HepG2 (cell line): ENCODE results near the gene TLCD3B. TPM values are rescaled to one million over a fixed set of nuclear protein-coding genes. Genes with fewer than 3 reads are reported as not detected.

Experiments
- FOXP1 ChIP-seq, 2 experiments: fragments of 450-650 bp in 1 of 2; IDR thresholded peaks; 2 replicates each; pipeline ENCODE4 v1.6.1; 2017 to 2018; ENCODE audit warnings: antibody characterized with exemption in 1 of 2
- HNF4A ChIP-seq: sonication (generic); formaldehyde crosslinking; IDR thresholded peaks from 2 replicates; pipeline ENCODE4 v1.4.0; 2020; ENCODE audit warnings: missing genetic modification reagents
- KDM2A ChIP-seq: sonication (generic); formaldehyde crosslinking; IDR thresholded peaks from 2 replicates; pipeline ENCODE4 v1.4.0; 2020; ENCODE audit warnings: low read depth, missing genetic modification reagents, borderline replicate concordance
- MBD4 ChIP-seq: IDR thresholded peaks from 2 replicates; pipeline ENCODE4 v1.6.1; 2012; ENCODE audit warnings: low read length, inconsistent platforms, borderline replicate concordance
- NFE2L2 ChIP-seq: fragments of 150-350 bp; IDR thresholded peaks from 2 replicates; pipeline ENCODE4 v1.6.1; 2014; ENCODE audit warnings: low read length
- REL ChIP-seq: sonication (generic); formaldehyde crosslinking; conservative IDR thresholded peaks from 2 replicates; pipeline ENCODE4 v1.8.0; 2022; ENCODE audit warnings: mild to moderate bottlenecking, missing genetic modification reagents, moderate library complexity
- SAP130 ChIP-seq: IDR thresholded peaks from 2 replicates; pipeline ENCODE4 v1.6.1; 2016; ENCODE audit warnings: low read depth
- THAP11 ChIP-seq: IDR thresholded peaks from 2 replicates; pipeline ENCODE4 v1.6.1; 2016; ENCODE audit warnings: missing biosample characterization, missing genetic modification reagents
- ZNF253 ChIP-seq: sonication (generic); formaldehyde crosslinking; IDR thresholded peaks from 2 replicates; pipeline ENCODE4 v1.8.0; 2022; ENCODE audit warnings: mild to moderate bottlenecking, missing genetic modification reagents, borderline replicate concordance
- ZNF337 ChIP-seq: sonication (generic); formaldehyde crosslinking; IDR thresholded peaks from 2 replicates; pipeline ENCODE4 v1.5.1; 2020; ENCODE audit warnings: missing genetic modification reagents, low read depth, mild to moderate bottlenecking, borderline replicate concordance
- ZNF552 ChIP-seq: sonication (generic); formaldehyde crosslinking; IDR thresholded peaks from 2 replicates; pipeline ENCODE4 v1.9.0; 2022; ENCODE audit warnings: missing genetic modification reagents, mild to moderate bottlenecking, borderline replicate concordance
- ZNF703 ChIP-seq: sonication (generic); formaldehyde crosslinking; IDR thresholded peaks from 2 replicates; pipeline ENCODE4 v1.5.1; 2020; ENCODE audit warnings: missing genetic modification reagents, mild to moderate bottlenecking, moderate library complexity, borderline replicate concordance
- ZNF781 ChIP-seq: sonication (generic); formaldehyde crosslinking; IDR thresholded peaks from 2 replicates; pipeline ENCODE4 v1.5.1; 2020; ENCODE audit warnings: borderline replicate concordance, mild to moderate bottlenecking, missing genetic modification reagents; ENCODE audit errors: not compliant biosample characterization
- ZNF816 ChIP-seq: sonication (generic); formaldehyde crosslinking; IDR thresholded peaks from 2 replicates; pipeline ENCODE4 v1.8.0; 2022; ENCODE audit warnings: missing genetic modification reagents, mild to moderate bottlenecking, borderline replicate concordance
- ZNF878 ChIP-seq: sonication (generic); formaldehyde crosslinking; IDR thresholded peaks from 2 replicates; pipeline ENCODE4 v1.8.1; 2023; ENCODE audit warnings: mild to moderate bottlenecking, missing genetic modification reagents, moderate library complexity
- polyA plus RNA-seq, 8 experiments: library from polyadenylated mRNA; depleted of rRNA in 3 of 8; stranded (reverse) in 7 of 8; unstranded in 1 of 8; fragments of >200 nt; fragmentation: Illumina TruSeq in 4 of 8; extraction: Trizol in 4 of 8; gene quantifications; 2 replicates each; pipeline versions ENCODE4 v1.2.1 to v1.2.3, GENCODE V29; 2011 to 2016; ENCODE audit warnings: low read depth in 4 of 8, missing spikeins in 1 of 8, mixed read lengths in 1 of 8; ENCODE audit not compliant: insufficient read depth in 1 of 8
- total RNA-seq, 5 experiments: library from RNA; depleted of rRNA; stranded (reverse); fragments of >200 nt; fragmentation: Illumina TruSeq; extraction: Trizol; gene quantifications; 2 replicates each; pipeline ENCODE4 v1.2.3, GENCODE V29; 2016; ENCODE audit warnings: low read depth in 1 of 5
- TF ChIP-seq, protein P1 (sequence below): sonication (generic); formaldehyde crosslinking; IDR thresholded peaks from 2 replicates; pipeline ENCODE4 v1.5.0; 2020; ENCODE audit warnings: mild to moderate bottlenecking, missing genetic modification reagents
- TF ChIP-seq, protein P2 (sequence below), 2 experiments: IDR thresholded peaks; 2 replicates each; pipeline ENCODE4 v1.6.1; 2011 to 2012; ENCODE audit warnings: low read length in 2 of 2, borderline replicate concordance in 1 of 2, low read depth in 1 of 2, mild to moderate bottlenecking in 1 of 2, moderate library complexity in 1 of 2
- TF ChIP-seq, protein P3 (sequence below): sonication (generic); formaldehyde crosslinking; IDR thresholded peaks from 2 replicates; pipeline ENCODE4 v1.4.0; 2020; ENCODE audit warnings: mild to moderate bottlenecking, low read depth, missing genetic modification reagents
- TF ChIP-seq, protein P4 (sequence below): sonication (generic); formaldehyde crosslinking; IDR thresholded peaks from 2 replicates; pipeline ENCODE4 v1.8.0; 2022; ENCODE audit warnings: missing genetic modification reagents, low read depth, mild to moderate bottlenecking, borderline replicate concordance
- TF ChIP-seq, protein P5 (sequence below): sonication (generic); formaldehyde crosslinking; IDR thresholded peaks from 2 replicates; pipeline ENCODE4 v1.4.0; 2020; ENCODE audit warnings: missing genetic modification reagents

Gene TLCD3B
- total and polyA plus RNA-seq, 2 of the 13 experiments (the other 11 are each of a cell fraction or from before 2014, with no cell fraction given): not detected

DNA sequence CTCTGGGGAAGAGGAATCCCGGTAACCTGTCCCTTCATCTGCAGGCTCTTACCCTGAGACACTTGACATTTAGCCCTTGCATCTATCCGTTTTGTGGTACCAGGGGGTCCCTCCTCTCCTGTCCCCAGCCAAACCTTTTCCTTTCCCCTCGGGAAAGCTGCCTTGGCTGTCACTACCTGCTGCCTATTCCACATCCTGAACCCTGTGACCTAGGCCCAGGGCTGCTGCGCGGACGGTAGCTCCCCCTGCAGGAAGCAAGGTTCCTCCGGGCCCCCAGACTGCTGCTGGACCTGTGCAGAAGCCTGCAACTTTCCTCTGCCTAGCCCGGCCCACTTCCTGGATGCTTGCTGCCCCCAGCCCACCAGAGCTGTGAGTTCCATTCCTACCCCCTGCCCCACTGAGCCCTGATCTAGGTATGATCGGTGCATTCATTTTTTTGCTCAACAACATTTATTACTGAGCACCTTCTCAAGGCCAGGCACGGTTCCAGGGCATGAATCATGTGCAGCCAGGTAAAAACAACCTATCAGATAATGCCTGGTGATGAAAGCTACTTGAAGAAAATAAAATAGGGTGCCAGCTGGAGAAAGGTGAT is 24.0 kb upstream of the TLCD3B start (continued):
- TF ChIP-seq, protein P1, sequence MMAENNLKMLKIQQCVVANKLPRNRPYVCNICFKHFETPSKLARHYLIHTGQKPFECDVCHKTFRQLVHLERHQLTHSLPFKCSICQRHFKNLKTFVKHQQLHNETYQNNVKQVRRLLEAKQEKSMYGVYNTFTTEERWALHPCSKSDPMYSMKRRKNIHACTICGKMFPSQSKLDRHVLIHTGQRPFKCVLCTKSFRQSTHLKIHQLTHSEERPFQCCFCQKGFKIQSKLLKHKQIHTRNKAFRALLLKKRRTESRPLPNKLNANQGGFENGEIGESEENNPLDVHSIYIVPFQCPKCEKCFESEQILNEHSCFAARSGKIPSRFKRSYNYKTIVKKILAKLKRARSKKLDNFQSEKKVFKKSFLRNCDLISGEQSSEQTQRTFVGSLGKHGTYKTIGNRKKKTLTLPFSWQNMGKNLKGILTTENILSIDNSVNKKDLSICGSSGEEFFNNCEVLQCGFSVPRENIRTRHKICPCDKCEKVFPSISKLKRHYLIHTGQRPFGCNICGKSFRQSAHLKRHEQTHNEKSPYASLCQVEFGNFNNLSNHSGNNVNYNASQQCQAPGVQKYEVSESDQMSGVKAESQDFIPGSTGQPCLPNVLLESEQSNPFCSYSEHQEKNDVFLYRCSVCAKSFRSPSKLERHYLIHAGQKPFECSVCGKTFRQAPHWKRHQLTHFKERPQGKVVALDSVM: no peak
- TF ChIP-seq SAP130 (CRISPR knock-in tag) (peak; percentile 72), MBD4 (no peak), ZNF253 (CRISPR knock-in tag) (no peak), ZNF781 (CRISPR knock-in tag) (no peak), THAP11 (CRISPR knock-in tag) (peak; percentile 49; the same call in 1 of the 2 replicates), ZNF816 (no peak), ZNF337 (no peak), KDM2A (peak; percentile 81; the same call in 1 of the 2 replicates), REL (CRISPR knock-in tag) (0 out of 2 replicates have a peak, but pooled peaks have one; percentile 54), NFE2L2 (no peak), FOXP1 (IDR thresholded peaks at IDR 0.05) (no peak), FOXP1 (CRISPR knock-in tag; IDR thresholded peaks at IDR 0.05) (no peak), HNF4A (CRISPR knock-in tag) (no peak), ZNF552 (CRISPR knock-in tag) (no peak), ZNF878 (no peak), ZNF703 (CRISPR knock-in tag) (no peak)
- TF ChIP-seq, protein P2, sequence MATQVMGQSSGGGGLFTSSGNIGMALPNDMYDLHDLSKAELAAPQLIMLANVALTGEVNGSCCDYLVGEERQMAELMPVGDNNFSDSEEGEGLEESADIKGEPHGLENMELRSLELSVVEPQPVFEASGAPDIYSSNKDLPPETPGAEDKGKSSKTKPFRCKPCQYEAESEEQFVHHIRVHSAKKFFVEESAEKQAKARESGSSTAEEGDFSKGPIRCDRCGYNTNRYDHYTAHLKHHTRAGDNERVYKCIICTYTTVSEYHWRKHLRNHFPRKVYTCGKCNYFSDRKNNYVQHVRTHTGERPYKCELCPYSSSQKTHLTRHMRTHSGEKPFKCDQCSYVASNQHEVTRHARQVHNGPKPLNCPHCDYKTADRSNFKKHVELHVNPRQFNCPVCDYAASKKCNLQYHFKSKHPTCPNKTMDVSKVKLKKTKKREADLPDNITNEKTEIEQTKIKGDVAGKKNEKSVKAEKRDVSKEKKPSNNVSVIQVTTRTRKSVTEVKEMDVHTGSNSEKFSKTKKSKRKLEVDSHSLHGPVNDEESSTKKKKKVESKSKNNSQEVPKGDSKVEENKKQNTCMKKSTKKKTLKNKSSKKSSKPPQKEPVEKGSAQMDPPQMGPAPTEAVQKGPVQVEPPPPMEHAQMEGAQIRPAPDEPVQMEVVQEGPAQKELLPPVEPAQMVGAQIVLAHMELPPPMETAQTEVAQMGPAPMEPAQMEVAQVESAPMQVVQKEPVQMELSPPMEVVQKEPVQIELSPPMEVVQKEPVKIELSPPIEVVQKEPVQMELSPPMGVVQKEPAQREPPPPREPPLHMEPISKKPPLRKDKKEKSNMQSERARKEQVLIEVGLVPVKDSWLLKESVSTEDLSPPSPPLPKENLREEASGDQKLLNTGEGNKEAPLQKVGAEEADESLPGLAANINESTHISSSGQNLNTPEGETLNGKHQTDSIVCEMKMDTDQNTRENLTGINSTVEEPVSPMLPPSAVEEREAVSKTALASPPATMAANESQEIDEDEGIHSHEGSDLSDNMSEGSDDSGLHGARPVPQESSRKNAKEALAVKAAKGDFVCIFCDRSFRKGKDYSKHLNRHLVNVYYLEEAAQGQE (IDR thresholded peaks at IDR 0.05; ENCODE audit: borderline replicate concordance in 1 of 2, low read depth in 1 of 2, low read length in 2 of 2): no peak
- TF ChIP-seq, protein P3, sequence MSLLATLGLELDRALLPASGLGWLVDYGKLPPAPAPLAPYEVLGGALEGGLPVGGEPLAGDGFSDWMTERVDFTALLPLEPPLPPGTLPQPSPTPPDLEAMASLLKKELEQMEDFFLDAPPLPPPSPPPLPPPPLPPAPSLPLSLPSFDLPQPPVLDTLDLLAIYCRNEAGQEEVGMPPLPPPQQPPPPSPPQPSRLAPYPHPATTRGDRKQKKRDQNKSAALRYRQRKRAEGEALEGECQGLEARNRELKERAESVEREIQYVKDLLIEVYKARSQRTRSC (CRISPR knock-in tag): no peak
- TF ChIP-seq, protein P4, sequence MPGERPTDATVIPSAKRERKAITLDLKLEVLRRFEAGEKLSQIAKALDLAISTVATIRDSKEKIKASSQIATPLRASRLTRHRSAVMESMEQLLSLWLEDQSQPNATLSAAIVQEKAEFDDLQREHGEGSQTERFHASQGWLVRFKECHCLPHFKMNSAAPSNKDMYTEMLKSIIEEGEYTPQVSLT (CRISPR knock-in tag): no peak
- TF ChIP-seq, protein P5, sequence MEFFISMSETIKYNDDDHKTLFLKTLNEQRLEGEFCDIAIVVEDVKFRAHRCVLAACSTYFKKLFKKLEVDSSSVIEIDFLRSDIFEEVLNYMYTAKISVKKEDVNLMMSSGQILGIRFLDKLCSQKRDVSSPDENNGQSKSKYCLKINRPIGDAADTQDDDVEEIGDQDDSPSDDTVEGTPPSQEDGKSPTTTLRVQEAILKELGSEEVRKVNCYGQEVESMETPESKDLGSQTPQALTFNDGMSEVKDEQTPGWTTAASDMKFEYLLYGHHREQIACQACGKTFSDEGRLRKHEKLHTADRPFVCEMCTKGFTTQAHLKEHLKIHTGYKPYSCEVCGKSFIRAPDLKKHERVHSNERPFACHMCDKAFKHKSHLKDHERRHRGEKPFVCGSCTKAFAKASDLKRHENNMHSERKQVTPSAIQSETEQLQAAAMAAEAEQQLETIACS (CRISPR knock-in tag): no peak
